Activated CD8-positive, alpha-beta memory T cell treated with anti-CD3 and anti-CD28 coated beads, Interleukin-2, amount 50 U/mL, for 1 hour (primary cell): ENCODE data around the gene RADIL.
A peak's percentile ranks its signal among the peaks of the same experiment; 100 is the strongest.
"Not testable (repeated sequence)": the region's sequence is repeated elsewhere in the genome, so short reads cannot be mapped to it uniquely, and the experiment has no call there.

Source experiments
- DNase-seq: peaks from one replicate; pipeline ENCODE4 v3.0.0-alpha.2; 2020; ENCODE audit errors: extremely low read depth

Gene RADIL, protein sequence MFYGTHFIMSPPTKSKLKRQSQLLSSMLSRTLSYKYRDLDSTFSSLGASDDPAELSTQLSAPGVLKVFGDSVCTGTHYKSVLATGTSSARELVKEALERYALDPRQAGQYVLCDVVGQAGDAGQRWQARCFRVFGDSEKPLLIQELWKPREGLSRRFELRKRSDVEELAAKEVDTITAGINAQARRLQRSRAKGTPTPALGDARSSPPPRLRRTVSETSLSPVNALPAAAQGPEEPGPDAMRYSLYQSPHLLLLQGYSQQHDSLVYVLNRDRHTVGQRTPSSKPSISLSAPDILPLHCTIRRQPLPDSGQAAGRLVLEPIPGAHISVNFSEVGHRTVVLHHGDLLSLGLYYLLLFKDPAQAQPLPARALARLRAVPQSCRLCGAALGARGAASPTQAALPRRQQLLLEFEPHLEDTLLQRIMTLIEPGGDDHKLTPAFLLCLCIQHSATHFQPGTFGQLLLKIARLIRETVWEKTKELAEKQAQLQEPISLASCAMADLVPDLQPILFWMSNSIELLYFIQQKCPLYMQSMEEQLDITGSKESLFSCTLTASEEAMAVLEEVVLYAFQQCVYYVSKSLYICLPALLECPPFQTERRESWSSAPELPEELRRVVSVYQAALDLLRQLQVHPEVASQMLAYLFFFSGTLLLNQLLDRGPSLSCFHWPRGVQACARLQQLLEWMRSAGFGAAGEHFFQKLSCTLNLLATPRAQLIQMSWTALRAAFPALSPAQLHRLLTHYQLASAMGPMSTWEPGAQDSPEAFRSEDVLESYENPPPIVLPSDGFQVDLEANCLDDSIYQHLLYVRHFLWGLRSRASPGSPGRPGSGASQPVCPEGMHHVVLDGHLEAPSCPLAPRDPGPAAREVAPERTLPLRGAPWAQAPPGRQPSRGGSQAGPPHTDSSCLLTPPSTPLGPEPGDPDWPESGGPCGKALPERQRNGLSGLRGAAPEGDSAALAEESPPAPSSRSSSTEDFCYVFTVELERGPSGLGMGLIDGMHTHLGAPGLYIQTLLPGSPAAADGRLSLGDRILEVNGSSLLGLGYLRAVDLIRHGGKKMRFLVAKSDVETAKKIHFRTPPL

DNA sequence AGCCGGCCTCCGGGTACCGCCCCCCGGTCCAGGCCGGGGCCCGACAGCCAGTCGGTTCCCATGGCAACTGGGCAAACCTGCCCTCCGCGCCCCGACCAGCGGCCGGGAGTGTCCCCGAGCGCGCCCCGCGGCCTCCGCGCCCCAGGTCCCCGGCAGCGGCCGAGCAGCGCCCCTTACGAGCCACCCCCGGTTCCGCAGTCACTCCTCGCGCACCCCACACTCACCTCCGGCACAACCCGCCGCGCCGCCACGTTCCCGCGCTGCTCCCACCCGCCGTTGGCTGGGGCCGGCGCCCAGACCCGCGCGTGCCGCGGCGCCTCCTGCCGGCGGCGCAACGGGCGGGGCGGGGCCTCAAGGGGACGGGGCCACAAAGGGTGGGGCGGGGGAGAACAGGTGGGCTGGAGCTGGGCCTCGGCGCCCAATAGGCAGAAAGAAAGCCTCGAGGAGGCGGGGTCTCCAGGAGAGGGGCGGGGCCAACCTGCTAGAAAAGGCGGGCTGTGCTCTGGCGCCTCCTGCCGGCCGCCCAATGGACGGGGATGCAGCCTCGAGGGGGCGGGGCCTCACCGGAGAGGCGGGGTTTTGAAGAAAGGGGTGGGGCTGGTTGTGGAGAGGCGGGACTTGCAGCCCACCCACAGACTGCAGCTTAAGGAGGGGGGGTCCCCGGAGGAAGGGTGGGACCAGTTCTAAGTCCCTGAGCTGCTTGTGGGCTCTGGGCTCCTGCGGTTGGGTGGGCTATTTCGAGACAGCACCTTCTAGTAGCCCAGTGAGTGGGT is at the start of gene RADIL:
Gene RADIL (minus strand): TSS at position 345 of the 773 bp plus-strand sequence. CDS start 5,577 bp downstream, outside the sequence.
- DNase-seq = peak; percentile 48

DNA sequence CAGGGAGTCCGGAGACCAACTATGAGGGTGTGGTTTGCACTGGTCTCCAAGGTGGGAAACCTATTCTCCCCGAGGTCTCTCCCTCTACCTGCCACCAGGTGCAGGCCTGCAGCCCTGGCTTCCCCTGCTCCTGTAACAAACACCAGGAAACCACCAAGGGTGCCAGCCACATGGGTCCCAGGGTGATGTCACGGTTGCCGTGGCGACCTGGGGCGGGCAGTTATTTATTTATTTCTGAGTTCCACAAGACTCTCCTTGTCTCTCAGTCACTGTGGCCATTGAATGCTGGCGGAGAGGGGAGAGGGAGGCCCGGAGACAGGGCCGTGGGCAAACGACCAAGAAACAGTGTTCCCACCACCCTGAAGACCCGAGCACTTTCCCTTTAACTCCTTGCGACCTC is 48.4 kb upstream of the RADIL start:
- no peak for DNase-seq

DNA sequence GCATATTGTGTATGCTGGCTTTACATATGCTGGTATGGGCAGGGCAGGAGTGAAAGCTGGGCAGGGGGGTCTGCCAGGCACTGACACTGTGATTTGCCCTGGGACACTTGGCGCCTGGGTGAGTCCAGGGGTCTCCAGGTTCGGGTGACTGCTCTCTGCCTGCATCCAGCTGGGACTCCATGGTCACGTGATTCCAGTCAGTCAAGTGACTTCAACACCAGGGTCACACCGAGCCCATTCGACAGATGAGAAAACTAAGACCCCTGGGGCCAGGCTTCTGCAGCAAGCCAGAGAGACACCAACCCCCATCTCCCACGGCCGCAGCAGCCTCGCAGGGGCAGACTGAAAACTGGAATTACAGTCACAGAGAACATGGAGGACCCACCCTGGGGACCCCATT is 45.5 kb upstream of the RADIL start:
- no peak for DNase-seq

DNA sequence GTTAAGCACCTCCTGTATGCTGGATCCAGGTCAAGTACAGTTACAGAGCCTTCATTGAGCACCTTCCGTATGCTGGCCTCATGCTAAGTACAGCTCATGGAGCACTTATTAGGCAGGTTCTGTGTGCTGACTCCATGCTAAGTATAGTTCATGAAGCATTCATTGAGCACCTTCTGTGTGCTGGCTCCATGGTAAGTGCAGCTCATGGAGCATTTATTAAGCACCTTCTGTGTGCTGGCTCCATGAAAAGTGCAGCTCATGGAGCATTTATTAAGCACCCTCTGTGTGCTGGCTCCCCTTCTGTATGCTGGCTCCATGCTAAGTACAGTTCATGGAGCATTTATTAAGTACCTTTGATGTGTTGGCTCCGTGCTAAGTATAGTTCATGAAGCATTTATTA is 44.9 kb upstream of the RADIL start:
- DNase-seq = no peak

DNA sequence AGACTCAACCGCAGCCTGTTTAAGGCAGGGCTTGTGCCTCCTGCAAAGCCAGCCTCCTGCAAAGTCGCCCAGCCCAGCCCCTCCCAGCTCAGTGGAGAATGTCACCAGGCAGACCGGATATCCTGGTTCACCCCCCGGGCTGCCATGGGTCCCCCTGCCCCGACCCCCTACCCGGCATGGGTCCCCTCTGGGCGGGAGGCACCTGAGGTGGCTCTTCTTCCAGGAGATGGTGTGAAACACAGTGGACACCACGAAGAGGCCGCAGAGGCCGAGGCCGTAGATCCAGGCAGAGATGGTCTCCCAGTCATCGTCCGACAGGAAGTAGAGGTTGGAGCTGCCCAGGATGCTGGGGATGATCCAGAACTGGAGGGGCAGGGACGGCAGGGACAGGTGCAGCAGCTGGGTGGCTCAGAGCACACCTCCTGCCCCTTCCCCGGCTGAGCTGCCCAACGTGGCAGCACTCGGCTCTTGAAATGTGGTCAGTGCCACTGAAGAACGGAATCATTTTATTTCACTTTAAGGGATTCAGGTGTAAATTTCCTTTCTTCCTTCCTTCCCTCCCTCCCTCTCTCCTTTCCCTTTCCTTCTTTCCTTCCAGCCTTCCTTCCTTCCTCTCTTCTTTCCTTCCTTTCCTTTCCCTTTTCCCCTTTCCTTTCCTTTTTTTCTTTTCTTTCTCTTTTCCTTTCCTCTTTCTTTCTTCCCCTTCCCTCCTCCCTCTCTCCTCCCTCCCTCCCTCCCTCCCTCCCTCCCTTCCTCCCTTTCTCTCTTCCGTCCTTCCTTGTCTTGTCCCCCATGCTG is 36.7 kb upstream of the RADIL start:
- no peak for DNase-seq

DNA sequence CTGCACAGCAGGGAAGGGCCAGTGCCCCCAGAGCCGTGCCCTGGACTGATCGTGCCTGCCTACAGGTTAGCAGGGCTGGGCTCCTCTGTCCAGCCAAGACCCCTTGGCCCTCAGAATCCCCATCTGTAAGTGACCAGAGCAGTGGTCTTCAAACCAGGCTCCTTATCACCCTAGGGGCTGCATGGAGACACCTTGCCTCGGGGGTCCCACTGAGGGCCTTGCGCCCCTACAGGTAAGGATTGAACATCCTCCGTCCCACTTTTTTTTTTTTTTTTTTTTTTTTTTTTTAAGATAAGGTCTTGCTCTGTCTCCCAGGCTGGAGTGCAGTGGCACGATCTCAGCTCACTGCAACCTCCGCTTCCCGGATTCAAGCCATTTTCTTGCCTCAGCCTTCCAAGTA is 32.6 kb upstream of the RADIL start:
- no peak for DNase-seq

DNA sequence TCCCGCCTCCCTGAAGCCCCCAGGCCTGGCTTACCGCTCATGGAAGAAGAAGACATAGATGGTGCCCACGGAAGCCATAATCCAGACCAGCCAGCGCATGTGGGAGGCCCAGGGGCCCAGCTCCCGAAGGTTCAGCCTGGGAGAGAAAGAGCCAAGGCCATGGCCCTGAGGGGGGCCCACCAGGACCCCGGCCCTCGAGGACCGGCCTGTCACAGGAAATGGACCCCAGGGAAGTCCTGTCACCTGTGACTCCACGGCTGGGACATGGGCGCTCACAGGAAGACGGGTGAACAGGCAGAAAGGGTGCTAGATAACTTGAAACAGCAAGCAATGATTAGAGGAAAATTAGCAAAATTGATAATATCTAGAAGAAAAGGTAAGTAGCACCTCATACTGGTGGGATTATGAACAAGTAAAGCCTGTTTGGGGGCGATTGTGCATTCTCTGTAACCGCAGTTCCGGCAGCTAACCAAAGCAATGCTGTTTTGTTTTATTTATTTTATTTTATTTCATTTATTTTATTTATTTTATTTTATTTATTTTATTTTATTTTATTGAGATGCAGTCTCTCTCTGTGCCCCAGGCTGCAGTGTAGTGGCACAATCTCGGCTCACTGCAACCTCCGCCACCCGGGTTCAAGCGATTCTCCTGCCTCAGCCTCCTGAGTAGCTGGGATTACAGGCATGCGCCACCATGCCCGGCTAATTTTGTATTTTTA is 27.8 kb upstream of the RADIL start:
- DNase-seq = no peak

DNA sequence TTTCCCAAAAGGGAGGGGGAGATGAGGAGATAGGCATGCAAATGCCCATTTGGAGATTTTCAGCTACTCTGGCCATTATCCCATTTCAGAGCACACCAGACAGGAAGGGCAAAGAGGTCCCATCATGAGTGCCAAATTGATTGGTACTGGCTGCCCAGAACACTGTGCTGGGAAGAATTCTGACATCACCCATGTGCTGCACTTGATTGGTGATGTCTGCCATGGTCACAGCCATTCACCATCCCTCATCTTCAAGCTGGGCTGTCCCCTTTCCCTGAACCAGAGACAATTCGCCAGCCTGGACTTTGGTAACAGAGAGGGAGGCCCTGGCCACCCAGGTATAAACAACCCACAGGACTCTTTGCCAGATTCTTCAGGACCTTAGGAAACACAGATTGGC is 23.2 kb upstream of the RADIL start:
- no peak for DNase-seq

DNA sequence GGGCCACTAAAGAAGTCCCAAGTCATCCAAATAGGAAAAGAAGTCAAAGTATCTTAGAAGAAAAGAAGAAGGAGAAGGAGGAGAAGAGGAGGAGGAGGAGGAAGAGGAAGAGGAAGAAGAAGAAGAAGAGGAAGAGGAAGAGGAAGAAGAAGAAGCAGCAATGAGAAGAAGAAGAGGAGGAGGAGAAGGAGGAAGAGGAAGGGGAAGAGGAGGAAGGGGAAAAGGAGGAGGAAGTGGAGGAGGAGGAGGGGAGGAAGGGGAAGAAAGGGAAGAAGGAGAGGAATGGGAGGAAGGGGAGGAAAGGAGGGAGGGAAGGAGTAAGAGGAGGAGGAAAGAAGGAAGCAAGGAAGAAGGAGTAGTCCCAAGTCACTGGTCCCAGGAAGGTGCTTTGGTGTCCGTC is 21.7 kb upstream of the RADIL start:
- DNase-seq = no peak

DNA sequence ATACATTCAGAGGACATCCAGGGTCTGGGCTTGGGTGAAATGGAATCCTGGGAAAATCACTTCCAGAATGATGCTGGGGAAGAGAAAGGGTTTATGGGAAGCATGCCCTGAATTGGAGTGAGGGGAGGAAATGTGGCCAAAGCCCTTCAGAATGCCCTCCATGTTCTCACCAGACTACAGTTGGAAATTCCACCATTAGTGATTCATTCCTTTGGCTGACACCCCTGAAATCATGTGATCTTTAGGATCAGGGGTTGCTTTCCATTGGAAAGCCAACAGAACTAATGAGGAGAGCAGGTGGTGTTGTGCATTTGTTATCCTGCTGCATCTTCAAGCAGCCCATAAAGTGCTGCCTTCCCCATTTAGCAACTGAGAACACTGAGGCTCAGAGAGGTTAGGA is 20.8 kb upstream of the RADIL start:
- no peak for DNase-seq

DNA sequence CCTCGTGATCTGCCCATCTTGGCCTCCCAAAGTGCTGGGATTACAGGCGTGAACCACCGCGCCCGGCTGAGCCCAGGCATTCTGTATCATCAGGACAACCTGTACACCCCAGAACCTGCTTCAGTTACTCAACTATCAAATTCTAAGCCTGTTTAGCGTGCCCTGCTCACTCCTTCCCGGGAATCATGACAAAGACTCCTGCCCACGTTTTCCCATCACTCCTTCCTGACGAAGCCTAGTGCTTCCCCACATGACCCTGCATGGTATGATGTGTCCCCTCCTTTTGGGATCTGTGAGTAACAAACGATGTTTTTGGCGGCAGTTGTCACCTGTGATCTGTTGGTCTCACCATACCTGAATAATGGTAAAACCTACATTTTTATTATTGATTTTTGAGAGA is 12.2 kb upstream of the RADIL start:
- DNase-seq = no peak

DNA sequence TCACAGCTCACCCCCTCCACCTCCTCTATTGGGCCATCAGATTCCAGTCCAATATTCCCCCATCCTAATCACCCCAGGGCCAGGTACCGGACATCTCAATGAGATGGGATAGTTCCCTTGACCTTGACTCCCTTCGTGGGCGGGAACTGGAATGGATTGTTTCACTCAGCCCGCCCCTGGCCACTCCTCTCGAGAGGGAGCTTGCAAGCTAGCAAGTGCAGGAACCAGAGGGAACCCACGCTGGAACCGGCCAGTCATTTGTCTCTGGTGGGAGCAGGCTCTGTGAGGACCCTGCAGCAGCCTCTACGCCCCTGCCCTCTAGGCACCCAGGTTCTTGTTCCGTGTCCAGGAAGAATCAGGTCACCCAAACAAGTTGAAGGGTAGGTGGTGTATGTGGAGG is 11.0 kb upstream of the RADIL start:
- DNase-seq = no peak

DNA sequence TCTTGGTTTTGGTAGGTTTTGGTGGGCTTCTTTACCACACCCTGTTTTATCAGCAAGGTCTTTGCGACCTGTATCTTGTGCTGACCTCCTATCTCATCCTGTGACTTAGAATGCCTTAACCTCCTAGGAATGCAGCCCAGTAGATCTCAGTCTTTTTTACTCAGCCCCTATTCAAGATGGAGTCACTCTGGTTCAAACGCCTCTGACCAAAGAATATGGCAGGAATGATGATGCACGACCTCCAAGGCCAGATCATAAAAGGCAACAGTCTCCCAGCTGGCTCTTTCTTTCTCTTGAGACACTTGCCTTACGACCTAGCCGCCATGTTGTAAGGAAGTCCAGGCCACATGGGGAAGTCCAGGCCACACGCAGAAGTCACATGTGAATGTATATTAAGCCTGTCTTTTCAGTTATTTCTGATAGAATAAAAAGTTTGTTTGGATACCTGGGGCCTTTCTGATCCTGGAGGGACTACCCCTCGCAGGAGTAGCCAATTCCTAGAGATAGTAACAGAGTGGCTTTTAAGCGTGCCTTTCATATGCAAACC is 10.5 kb upstream of the RADIL start:
- DNase-seq = no peak

DNA sequence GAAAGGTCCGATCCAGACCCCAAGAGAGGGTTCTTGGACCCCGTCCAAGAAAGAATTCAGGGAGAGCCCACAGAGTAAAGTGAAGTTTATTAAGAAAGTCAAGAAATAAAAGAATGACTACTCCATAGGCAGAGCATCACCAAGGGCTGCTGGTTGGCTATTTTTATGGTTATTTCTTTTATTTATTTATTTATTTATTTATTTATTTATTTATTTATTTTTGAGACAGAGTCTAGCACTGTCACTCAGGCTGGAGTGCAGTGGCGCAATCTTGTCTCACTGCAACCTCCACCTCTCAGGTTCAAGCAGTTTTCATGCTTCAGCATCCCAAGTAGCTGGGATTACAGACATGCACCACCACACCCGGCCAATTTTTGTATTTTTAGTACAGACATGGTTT is 9.7 kb upstream of the RADIL start:
- DNase-seq = not testable (repeated sequence)

DNA sequence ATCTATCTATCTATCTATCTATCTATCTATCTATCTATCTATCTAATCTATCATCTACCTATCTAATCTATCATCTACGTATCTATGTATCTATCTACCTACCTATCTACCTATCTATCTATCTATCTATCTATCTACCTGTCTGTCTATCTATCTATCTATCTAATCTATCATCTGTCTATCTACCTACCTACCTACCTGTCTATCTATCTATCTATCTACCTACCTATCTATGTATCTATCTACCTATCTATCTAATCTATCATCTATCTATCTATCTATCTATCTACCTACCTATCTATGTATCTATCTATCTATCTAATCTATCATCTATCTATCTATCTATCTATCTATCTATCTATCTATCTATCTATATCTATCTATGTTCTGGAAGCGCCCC is 8.0 kb upstream of the RADIL start:
- DNase-seq = not testable (repeated sequence)

DNA sequence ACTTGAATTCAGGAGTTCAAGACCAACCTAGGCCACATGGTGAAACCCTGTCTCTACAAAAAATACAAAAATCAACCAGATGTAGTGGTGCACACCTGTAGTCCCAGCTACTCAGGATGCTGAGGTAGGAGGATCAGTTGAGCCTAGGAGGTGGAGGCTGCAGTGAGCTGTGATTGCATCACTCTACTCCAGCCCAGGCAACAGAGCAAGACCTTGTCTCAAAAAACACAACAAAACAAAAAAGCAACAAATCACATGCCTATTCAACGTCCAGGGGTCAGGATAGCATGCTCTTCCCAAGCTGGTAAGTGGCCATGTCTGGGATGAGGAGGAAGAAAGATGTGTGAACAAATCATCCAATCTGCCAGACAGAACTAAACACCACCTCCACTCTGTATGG is 6.2 kb upstream of the RADIL start:
- no peak for DNase-seq

DNA sequence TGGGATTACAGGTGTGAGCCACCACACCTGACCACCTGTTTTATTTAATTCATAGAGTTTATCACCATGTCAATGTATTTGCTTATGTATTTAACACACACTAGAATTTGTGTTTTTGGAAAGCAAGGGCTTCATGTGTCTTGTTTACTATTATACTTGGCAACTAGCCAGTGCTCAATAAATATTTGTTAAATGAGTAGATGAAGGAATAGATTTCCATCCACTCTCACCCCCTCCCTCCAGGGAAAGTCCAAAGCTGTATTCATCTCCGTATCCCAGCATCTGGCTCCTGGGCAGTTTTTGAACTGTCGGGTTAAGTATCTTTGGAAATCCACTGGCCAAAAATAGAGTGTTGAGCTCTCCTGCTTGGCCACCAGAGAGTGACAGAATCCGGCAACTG is 4.6 kb upstream of the RADIL start:
- DNase-seq = no peak

DNA sequence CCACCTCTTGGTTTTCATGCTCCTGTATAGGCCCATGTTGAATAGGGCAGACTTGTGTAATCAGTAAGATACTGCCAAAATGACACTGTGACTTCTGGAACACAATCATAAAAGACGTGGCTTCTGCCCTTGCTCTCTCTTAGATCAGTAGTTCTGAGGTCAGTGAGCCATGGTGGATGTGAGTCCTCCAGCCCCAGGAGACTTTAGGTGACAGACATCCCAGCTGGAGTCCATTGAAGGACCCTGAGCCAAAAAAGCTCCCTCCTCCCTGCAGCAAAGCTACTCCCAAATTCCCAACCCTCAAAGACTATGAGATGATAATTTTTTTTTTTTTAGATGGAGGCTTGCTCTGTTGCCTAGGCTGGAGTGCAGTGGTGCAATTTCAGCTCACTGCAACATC is 3.2 kb upstream of the RADIL start:
- no peak for DNase-seq

DNA sequence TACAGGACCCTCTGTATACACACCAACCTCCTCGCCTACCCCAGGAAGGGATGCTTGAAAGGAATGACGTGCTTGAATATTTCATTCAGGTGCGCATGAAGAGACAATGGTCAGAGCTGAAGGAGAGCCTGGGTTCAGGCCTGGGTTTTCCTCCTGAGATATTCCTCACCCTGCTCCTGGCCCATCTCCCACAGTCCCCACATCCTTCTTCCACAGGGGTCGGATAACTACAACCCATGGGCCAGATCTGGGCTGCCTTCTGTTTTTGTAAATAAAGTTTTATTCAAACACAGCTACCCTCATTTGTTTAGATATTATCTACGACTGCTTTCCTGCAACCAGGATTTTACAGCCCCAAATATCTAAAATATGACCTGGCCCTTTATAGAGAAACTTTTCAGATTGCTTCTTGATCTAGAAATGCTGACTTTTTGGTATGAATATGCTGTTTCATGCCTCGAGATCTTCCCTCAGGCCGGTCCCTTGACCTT is 1.8 kb upstream of the RADIL start:
- no peak for DNase-seq

DNA sequence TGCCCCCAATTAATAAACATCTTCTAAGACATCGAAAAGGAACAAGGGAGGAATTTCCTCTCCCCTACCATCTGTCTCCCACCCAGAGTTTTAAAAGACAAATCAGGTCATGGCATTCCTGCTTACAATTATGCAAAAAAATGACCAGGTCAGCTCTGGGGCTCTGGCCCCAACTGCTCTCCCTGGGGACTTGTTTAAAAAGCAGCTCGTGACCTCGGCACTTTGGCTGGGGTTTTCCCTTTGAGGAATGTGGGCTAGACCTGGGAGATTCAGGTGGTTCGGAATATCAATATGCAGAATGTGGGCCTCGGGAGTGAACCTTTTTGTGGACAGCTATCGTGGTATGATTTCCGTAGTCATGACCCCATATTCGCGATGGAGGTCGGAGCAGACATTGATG is 648 bp upstream of the RADIL start:
- no peak for DNase-seq
